ENCODE measurements around the gene ADAM22.

- no peak for TF ChIP-seq CTCF (IDR thresholded peaks at IDR 0.05; ENCODE audit: poor library complexity)
- no peak for TF ChIP-seq EZH2phosphoT487 (IDR thresholded peaks at IDR 0.05; ENCODE audit: low read depth, severe bottlenecking, unreplicated experiment)
These were observed 207.9 kb downstream of the ADAM22 start for GRCh38 chr7:88141953-88142352.

Measured in hepatocyte (in vitro differentiated cells).